Activated naive CD4-positive, alpha-beta T cell treated with anti-CD3 and anti-CD28 coated beads, Interleukin-2, amount 50 U/mL, for 72 hours (primary cell): ENCODE measurements around the gene BHLHE41. TPM values are rescaled to one million over a fixed set of nuclear protein-coding genes. Genes with fewer than 3 reads are reported as not detected.

Experiments used
- ATAC-seq, 2 donors: fragments of 150-1000 bp; cut with Tn5 transposase; 2 replicates each; pipeline ENCODE4 v1.10.0; 2021; ENCODE audit warnings: mild to moderate bottlenecking in 2 of 2, moderate library complexity in 2 of 2
- DNase-seq, 2 donors: peaks; one replicate each; pipeline ENCODE4 v3.0.0; 2021 to 2022; ENCODE audit warnings: low spot score in 2 of 2
- H3K27ac Mint-ChIP-seq, 2 donors: one replicate each; pipeline ENCODE4 v1.8.0; 2022; ENCODE audit warnings: mild to moderate bottlenecking in 2 of 2, mixed read lengths in 2 of 2
- H3K36me3 Mint-ChIP-seq, 2 donors: one replicate each; pipeline ENCODE4 v1.8.0; 2022; ENCODE audit warnings: mixed read lengths in 2 of 2
- H3K9me3 Mint-ChIP-seq, 2 donors: one replicate each; pipeline ENCODE4 v1.8.0; 2022; ENCODE audit warnings: mixed read lengths in 2 of 2
- total RNA-seq, 2 donors: library from RNA; stranded (reverse); gene quantifications; one replicate each; pipeline ENCODE4 v1.2.3, GENCODE V29; 2022

The BHLHE41 gene
- total RNA-seq, result not detected

DNA sequence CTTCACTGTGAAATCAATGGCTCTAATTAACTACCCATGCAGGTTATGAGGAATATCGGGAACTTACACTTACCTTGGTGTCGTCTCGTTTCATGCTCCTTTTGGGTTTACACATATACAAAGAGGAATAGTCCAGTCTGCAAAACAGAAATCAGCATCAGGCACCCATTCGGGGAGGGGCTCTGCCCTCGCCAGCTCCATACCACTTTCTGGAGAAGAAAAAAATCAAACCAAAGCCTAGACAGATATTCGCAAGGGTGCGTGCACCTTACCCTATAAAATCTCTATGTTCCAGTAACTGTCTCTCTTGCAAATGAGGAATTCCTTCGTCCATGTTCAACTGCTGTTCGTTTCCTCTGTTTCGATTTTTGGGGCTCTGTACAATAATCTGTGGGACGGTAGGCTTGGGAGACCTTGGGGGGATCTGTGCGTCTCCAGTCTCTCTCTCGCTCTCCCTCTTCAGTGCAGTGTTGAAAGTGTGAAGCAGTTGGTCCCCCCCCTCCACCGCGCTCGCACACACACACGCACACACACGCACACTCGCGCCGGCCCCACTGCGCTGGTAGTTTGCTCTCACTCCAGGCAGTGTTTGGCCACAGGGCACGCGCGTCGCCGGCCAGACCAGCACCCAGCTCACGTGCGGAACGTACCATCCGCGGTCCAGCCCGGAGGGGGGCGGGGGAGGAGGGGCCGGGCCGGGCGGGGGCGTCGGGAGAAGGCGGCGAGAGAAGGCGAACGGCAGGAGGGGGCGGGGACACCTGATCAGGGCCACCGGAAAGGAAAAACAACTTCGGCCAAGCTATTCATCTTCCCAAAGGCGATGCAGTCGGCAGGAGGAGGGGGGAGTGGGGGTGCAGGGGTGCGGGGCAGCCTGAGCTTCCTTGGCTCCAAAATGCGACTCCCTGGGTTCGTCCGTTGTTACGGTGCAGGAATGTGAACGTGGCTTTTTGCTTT lies at the start of gene BHLHE41:
BHLHE41 (minus strand) TSS at position 592 of the 954 bp plus-strand sequence; CDS start at position 334, 258 bp downstream.
- Mint-ChIP-seq H3K36me3 (peaks cover 0 to 13% of the 10 kb centered on the region in 2 donors), H3K27ac (no peak within 1 kb of the TSS), H3K9me3 (no peaks in the 10 kb centered on the region)
- ATAC-seq (no peak), DNase-seq (peak in 1 of 2 donors; percentile 6)

DNA sequence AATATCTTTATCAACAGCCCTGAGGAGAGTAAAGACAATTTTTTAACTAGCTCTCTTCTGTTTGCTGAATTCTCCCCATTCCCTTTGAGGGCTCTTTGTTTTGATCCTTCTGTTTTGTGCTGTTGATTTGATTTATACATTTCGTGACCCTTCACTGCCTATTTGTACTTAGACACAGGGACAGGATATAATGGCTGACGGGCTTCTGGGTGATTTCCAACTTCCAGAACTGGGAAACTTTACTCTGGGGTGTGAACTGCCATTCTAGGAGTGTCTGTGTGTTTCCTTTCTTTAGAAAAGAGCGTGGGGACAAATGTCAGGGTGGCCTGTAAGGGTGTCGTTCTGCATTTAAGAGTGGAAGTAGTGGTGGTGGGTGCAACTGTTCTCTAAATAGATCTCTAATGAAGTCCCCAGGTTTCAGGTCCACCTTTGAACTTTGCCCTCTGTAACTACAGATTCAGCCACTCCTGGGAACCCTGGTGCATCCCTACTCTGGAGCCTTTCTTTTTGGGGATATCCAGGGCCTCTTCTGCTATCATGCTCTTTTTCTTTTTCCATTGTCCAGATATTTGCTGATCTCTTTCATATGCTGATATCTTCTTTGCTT lies 48.2 kb upstream of the BHLHE41 start:
- no peaks in the 10 kb centered on the region for H3K36me3 Mint-ChIP-seq
- DNase-seq, result no peak

DNA sequence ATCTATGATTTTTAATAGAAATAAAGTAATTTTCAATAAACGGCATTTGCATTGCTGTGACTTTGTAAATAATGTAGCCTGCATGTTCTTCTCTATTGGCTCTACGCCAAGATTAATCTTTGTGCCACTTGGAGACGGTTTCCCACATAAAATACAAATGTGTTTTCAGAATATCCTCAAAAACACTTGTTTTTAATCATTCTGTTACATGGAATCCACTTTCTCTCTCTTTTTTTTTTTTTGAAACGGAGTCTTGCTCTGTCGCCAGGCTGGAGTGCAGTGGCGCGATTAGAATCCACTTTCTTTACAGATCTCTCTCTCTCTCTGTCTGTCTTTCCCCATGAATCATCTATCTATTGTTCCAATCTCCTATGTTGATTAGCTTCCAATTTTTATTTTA lies 47.7 kb upstream of the BHLHE41 start:
- Mint-ChIP-seq H3K9me3 (no peaks in the 10 kb centered on the region), H3K36me3 (no peaks in the 10 kb centered on the region), H3K27ac (no peak overlapping the region)
- DNase-seq (no peak), ATAC-seq (no peak)

More for the DNA sequence above, 48.2 kb upstream of the BHLHE41 start:
- H3K9me3 Mint-ChIP-seq, result no peaks in the 10 kb centered on the region
- ATAC-seq, result no peak
- no peak overlapping the region for H3K27ac Mint-ChIP-seq

DNA sequence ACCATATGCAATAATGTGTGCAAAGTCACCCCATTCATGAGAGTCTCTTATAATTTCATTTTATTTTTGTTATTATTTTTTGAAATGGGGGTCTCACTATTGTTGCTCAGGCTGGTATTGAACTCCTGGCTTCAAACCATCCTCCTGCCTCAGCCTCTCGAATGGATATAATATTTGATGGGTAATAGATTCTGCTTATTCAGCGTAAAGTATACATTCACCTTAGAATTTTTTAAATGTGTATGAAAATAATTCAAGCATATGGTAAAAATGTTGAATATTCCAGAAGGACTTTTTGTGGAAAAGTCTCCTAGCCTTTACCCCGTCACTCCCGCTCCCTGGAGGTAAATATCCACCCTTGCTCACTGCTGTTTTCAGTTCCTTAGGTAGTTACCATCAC lies 47.2 kb upstream of the BHLHE41 start:
- Mint-ChIP-seq H3K27ac (no peak overlapping the region), H3K36me3 (no peaks in the 10 kb centered on the region), H3K9me3 (no peaks in the 10 kb centered on the region)
- ATAC-seq (no peak), DNase-seq (no peak)

DNA sequence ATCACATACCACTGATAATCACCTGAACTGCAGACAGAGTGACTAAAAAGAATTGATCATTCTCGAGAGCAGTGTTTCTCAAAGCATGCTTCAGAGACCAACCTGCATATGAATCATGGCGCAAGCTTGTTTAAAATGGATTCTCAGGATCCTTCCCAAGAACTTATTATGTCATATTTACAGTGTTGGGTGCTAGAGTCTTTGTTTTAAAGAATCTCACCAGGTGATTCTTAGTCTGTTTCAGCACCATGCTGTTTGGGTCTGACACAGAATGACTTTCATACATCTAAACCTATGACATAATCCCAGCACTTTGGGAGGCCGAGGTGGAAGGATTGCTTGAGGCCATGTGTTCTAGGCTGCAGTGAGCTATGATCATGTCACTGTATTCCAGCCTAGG lies 39.3 kb upstream of the BHLHE41 start:
- no peaks in the 10 kb centered on the region for H3K36me3 Mint-ChIP-seq
- DNase-seq, result no peak
- H3K27ac Mint-ChIP-seq, result no peak overlapping the region
- ATAC-seq, result no peak
- no peaks in the 10 kb centered on the region for H3K9me3 Mint-ChIP-seq

DNA sequence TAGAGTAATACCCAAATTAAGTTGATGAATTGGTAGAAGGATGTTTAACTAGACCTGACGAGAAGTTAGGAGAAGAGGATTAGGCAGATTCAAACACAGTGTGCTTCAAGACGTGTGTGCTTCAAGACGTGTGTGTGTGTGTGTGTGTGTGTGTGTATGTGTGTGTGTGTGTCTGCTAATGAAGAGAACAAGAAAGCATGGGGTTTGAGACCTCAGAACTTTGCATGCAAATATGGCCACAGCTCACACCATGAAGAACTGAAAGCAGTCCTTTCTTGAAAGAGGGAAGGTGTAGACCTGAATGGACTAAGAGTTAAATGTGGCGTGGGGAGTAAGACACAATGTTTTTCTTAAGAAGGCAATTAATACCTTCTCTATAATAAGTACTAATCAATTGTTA lies 38.1 kb upstream of the BHLHE41 start:
- H3K9me3 Mint-ChIP-seq, result no peaks in the 10 kb centered on the region
- DNase-seq, result no peak
- H3K27ac Mint-ChIP-seq, result no peak overlapping the region
- ATAC-seq, result no peak
- H3K36me3 Mint-ChIP-seq, result no peaks in the 10 kb centered on the region

DNA sequence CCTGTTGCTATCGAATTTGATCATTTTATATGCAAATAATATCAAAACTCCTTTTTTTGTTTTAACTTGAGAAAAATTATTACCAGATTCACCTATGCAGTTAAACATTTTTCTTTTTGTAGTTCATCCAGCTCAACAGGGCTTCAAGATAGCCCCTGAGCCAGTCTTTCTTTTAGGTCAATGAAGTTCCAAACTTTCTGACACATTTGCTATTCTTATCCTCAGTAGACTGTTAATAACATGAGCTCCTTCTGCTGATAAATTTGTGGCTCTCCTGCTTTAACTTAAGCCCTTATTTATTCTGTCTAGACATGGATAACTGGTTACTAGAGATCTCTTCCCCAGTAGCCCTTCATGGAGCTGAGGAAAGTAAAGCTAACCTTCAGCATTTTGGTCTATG lies 37.3 kb upstream of the BHLHE41 start:
- DNase-seq (no peak), ATAC-seq (no peak)
- Mint-ChIP-seq H3K36me3 (no peaks in the 10 kb centered on the region), H3K27ac (no peak overlapping the region), H3K9me3 (no peaks in the 10 kb centered on the region)

DNA sequence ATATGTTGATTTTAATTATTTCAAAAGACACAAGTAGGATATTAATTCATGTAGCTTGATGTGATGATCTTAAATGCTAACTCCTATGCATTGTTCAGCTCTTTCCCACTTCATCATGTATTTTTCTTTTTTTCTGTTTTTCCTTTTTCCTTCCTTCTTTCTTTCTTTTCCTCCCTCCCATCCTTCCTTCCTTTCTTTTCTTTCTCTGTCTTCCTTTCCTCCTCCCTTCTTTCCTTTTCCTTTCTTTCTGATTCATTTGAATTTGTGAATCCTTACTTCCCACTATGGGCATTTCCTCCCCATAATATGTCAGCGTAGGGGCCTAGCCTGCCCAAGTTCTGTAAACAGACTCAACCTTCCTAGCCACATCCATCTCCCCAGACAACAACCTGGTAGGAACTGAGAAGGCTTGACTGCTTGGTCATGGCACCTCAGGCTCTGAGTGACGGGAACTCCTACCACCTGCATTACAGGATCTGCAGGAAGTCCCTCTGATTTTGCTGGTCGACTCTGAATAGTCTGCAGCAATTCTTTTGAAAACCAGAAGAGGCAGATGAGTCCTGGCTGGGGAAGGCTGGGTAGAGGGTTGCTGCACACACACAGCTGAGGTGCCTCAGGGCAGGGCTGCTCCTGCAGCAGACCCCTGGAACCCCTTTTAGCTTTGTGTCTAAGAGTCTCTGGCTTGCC lies 33.4 kb upstream of the BHLHE41 start:
- no peaks in the 10 kb centered on the region for H3K36me3 Mint-ChIP-seq
- no peak overlapping the region for H3K27ac Mint-ChIP-seq
- no peak for DNase-seq
- ATAC-seq, result no peak
- H3K9me3 Mint-ChIP-seq, result no peaks in the 10 kb centered on the region

DNA sequence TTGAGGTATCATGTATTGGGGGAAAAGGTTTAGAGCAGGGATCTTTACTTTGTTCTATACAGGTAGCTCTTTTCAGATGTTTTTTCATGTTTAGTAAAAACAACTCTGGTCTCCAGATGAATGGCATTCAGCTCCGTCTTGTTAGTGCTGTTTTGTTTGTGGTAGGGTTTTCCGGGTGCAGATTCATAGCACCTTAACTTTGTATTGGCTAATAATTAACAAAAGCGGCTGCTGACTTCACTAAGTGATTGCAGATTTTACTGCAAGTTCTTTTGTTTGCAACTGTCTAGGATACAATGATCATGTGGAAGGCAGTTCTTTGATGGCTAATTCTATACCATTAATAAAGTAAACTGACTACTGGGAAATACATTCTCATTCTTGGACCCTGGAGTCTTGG lies 32.2 kb upstream of the BHLHE41 start:
- DNase-seq (no peak), ATAC-seq (no peak)
- Mint-ChIP-seq H3K9me3 (no peaks in the 10 kb centered on the region), H3K36me3 (no peaks in the 10 kb centered on the region), H3K27ac (no peak overlapping the region)

DNA sequence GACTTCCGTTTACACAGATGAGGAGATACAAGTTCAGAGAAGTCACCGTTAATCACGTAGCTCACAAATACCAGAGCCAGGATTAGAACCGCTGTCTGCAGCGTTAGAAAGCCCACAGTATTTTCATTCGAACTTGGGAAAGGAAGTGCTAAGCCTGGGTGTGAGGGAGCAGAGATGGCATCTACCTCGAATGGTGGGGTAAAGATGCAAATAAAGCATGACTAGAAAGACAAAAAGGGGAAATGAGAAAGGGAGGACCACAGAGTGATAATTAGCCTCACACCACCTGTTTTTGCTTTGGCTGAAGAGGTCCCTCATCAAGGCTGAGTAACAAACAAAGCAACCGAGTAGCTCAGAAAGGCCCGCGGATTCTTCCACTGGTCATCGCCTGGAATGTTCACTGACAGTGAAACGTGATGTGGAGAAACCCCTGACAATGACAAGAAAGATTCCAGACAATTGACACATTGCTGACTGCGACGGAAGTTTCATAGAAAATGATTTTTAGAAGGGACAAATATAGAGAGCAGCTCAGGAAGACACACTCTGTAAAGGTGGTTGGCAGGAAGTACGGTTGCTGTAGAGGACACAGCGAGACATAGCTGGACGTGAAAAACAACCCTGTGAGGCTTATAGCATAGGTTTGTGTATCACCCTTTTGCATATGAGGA lies 31.5 kb upstream of the BHLHE41 start:
- Mint-ChIP-seq H3K27ac (no peak overlapping the region), H3K36me3 (no peaks in the 10 kb centered on the region), H3K9me3 (no peaks in the 10 kb centered on the region)
- no peak for ATAC-seq
- no peak for DNase-seq

DNA sequence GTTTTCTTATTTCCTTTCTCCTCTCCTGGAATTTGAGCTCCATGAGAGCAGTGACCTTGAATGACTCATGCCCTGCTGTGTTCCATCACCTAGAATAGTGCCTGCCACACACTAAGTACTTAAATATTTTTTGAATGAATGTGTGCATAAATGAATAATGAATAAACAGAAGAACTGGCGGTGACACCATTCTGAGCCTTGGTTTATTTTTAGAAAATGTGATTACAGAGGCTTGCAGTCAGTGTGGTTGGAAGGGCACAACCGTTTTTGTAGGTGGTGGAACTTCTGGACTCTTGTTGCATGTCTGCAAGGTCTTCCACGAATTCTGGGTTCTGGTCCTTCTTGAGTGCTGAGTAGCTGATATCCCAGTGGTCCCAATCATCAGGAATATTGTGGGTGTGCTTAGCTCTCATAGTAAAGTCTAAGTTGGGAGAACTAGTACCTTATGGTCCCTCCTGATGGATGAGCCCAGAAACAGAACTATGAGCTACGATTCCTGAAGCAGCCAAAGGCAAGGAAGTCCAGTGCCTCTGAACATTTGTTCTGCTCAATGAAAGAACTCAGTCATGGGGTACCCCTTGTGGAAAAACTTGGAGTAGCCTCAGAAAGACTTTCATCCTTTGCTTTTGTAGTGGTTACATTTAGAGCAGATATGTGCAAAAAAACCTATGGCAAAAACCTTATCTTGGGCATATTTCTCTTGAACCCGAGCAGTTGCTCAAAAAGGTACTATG lies 28.8 kb upstream of the BHLHE41 start:
- ATAC-seq (no peak), DNase-seq (no peak)
- no peaks in the 10 kb centered on the region for H3K36me3 Mint-ChIP-seq
- H3K9me3 Mint-ChIP-seq, result no peaks in the 10 kb centered on the region
- no peak overlapping the region for H3K27ac Mint-ChIP-seq

DNA sequence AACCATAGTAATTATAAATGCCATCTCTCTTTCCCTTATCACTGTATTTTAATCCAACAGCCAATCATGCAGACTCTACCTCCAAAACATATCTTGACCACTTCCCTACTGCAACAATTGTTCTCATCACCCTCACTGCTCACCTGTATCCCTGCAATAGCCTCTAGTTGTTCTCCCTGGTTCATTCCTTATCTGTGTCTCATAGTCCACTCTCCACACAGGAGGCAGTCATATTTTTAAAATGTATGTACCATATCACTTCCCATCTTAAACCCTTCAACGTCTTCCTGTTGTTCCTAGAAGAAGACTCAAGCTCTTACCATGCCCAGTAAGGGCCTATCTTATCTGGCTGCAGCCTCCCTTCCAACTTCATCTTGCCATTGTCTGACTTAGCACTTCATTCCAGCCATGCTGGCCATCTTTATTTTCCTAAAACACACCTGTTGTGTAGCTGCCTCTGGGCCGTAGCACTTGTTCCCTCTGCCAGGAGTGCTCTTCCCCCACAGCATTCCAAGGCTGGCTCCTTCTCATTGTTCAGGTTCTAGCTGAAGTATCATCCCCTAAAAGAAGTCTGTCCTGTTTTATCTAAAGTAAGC lies 27.8 kb upstream of the BHLHE41 start:
- H3K27ac Mint-ChIP-seq, result no peak overlapping the region
- no peak for DNase-seq
- H3K9me3 Mint-ChIP-seq, result no peaks in the 10 kb centered on the region
- ATAC-seq, result no peak
- no peaks in the 10 kb centered on the region for H3K36me3 Mint-ChIP-seq

DNA sequence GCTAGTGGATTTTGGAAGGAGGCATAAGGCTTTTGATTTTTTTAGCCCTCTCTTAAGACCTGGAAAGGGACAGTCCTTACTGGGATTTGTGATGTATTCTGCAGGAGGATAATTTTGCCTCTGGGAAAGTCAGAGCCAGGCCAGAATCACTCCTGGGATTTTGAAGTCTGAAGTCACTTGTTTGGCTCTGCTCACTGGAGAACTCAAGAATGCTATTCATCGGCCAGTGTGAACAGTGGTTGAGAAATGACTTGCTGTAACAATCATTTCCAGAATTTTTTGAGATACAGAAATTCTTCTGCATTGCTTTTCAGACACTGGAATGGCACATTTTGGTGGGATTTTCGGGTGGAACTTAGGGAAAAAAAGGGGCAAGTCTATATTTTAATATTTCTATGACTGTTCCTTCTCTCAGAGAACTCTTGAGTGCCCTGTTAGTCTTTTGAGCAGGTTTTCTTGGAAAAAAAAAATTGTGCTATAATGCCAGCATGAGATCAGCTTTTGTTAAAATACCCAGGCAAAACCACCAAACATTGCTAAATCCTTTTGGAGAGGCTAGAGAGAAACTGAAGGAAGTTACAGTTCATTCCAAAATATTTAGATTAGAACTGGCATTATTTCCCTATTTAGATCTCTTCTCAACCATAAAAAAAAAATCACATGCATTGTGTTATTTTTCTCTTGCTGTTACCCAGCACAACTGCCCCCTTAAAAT lies 26.1 kb upstream of the BHLHE41 start:
- ATAC-seq (no peak), DNase-seq (no peak)
- Mint-ChIP-seq H3K36me3 (no peaks in the 10 kb centered on the region), H3K27ac (no peak overlapping the region), H3K9me3 (no peaks in the 10 kb centered on the region)

DNA sequence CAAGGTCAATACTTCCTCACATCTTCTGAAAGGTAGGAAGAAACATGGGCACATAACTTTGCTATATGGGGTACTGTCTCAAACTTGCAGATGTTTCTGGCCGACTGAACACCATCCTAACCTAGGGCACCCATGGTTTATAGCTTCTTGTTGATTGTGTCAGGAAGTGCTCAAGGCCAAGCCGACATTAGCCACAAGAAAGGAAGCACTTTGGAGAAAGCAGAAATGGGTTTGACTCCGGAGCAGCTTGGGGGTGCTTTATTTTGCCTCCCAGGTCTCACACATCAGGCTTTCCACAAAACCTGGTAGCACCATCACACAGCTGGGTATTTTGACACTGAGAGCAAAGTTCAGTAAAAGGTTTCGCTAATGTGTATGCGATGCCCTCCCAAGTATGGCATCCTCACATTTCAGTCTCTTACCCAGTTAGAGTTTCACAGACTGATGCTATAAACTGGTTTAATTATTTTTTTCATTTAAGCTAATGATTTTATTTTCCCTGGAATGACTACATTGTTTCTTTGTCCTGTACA lies 25.2 kb upstream of the BHLHE41 start:
- no peaks in the 10 kb centered on the region for H3K9me3 Mint-ChIP-seq

DNA sequence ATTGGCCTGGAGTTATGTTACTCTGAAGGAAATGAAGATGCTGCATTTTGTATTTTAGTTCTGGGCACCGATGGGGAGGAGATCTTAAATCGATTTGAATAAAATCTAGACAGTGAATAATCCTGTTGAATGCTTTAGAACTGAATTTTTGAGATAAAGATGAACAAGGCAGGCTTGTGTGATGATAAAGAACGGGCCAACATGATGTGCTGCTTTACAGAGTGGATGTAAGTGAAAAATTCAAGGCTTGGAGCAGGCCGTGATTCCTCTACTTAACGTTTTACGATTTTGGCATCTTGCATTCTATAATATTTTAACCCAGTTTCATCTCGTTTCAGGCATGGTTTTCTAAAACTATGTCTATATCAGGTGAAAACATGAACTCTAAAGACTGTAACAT lies 23.5 kb upstream of the BHLHE41 start:
- no peaks in the 10 kb centered on the region for H3K36me3 Mint-ChIP-seq
- H3K9me3 Mint-ChIP-seq, result no peaks in the 10 kb centered on the region
- H3K27ac Mint-ChIP-seq, result no peak overlapping the region
- DNase-seq, result no peak
- ATAC-seq, result no peak

More for the DNA sequence above, 25.2 kb upstream of the BHLHE41 start:
- ATAC-seq (no peak), DNase-seq (no peak)
- H3K36me3 Mint-ChIP-seq, result no peaks in the 10 kb centered on the region
- H3K27ac Mint-ChIP-seq, result no peak overlapping the region
